BJ (cell line): Measurements from ENCODE around the gene STK32B. TPM values are rescaled to one million over a fixed set of nuclear protein-coding genes. Genes with fewer than 3 reads are reported as not detected.

Experiments
- CTCF ChIA-PET: fragments of 350-600 bp; formaldehyde crosslinking; extraction: SDS; loops from one replicate; lab custom pipeline; 2021; ENCODE audit warnings: antibody characterized with exemption, inconsistent platforms; lab: Yijun Ruan, JAX
- POLR2A ChIA-PET: fragments of 300-600 bp; sonication (Branson Sonifier 250); formaldehyde crosslinking; extraction: SDS; loops from one replicate; lab custom pipeline; 2021; ENCODE audit warnings: antibody characterized with exemption; lab: Charles Lee
- DNase-seq: peaks from one replicate; pipeline ENCODE4 v3.0.0-alpha.2; 2011; ENCODE audit warnings: low read depth
- H3K27me3 ChIP-seq: 2 replicates; pipeline ENCODE4 v1.6.0; 2011; ENCODE audit warnings: low read length; ENCODE audit not compliant: control insufficient read depth, insufficient read depth
- H3K36me3 ChIP-seq: 2 replicates; pipeline ENCODE4 v1.5.1; 2011; ENCODE audit warnings: low read length; ENCODE audit not compliant: control insufficient read depth, insufficient read depth
- H3K4me3 ChIP-seq: 2 replicates; pipeline ENCODE4 v1.5.1; 2011; ENCODE audit warnings: low read depth, mild to moderate bottlenecking, control low read depth, low read length
- polyA plus RNA-seq: library from polyadenylated mRNA; depleted of rRNA; stranded (reverse); fragments of >200 nt; gene quantifications from 2 replicates; pipeline ENCODE4 v1.2.3, GENCODE V29; 2011
- TF ChIP-seq, protein P1 (sequence below): IDR thresholded peaks from 2 replicates; pipeline ENCODE4 v1.5.1; 2011; ENCODE audit warnings: low read depth, mild to moderate bottlenecking, control low read depth, inconsistent platforms, low read length, moderate library complexity; ENCODE audit not compliant: insufficient read depth

STK32B gene
- polyA plus RNA-seq, 1 experiment, result 11.2 TPM

DNA sequence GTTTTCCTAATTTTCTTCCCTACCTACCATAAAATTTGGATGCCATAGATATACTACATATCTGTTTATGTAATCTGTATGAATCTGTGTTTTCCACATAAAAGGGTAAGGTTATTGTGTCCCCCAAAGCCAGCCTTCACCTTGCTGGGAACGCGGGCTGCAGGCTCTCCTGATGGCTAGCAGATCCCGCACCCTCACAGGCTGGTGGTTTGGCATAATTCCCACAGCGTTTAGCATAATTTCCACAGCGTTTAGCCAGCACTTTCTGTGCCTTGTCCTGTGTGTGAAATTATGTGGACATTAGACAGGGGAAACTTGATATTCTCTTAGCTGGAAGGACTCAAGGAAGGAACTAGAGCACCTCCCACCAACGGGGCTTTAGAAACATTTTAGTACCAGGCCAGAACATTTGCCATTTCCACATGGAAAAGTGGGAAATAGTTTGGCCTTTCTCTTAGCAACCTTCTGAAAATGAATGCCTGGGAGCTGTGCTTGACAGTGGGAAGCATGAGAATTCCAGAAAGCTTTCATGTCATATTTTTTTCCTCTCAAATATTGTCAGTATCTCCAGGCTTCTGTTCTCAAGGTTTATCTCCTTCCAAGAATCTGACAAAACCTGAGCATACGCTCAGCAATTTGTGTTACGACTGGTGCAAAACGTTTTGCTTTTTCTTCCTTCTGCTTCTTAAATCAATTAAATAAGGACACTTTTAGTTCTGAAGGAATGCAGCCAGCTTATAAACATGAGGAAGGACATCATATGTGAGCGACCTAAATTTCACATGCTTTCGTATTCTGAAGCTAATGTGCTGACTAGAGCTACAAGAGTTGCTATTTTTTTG is 67.9 kb downstream of the STK32B start:
- CTCF ChIA-PET, result no interaction called here
- Histone ChIP-seq H3K36me3 (no peaks in the 10 kb centered on the region), H3K4me3 (no peak overlapping the region), H3K27me3 (no peaks in the 10 kb centered on the region)
- POLR2A ChIA-PET, result no interaction called here
- DNase-seq, result no peak
- TF ChIP-seq, protein P1, sequence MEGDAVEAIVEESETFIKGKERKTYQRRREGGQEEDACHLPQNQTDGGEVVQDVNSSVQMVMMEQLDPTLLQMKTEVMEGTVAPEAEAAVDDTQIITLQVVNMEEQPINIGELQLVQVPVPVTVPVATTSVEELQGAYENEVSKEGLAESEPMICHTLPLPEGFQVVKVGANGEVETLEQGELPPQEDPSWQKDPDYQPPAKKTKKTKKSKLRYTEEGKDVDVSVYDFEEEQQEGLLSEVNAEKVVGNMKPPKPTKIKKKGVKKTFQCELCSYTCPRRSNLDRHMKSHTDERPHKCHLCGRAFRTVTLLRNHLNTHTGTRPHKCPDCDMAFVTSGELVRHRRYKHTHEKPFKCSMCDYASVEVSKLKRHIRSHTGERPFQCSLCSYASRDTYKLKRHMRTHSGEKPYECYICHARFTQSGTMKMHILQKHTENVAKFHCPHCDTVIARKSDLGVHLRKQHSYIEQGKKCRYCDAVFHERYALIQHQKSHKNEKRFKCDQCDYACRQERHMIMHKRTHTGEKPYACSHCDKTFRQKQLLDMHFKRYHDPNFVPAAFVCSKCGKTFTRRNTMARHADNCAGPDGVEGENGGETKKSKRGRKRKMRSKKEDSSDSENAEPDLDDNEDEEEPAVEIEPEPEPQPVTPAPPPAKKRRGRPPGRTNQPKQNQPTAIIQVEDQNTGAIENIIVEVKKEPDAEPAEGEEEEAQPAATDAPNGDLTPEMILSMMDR, result no peak

- TF ChIP-seq, protein P1, result no peak
- H3K4me3 ChIP-seq, result no peak overlapping the region
- CTCF ChIA-PET, result no interaction called here
- POLR2A ChIA-PET, result no interaction called here
- DNase-seq, result no peak
- H3K27me3 ChIP-seq, result no peaks in the 10 kb centered on the region
- no peaks in the 10 kb centered on the region for H3K36me3 ChIP-seq
Measured at GRCh38 chr4:5120067-5120466, 68.8 kb downstream of the STK32B start.

- H3K36me3 ChIP-seq, result no peaks in the 10 kb centered on the region
- no peaks in the 10 kb centered on the region for H3K27me3 ChIP-seq
- TF ChIP-seq, protein P1, result no peak
- no peak for DNase-seq
- no peak overlapping the region for H3K4me3 ChIP-seq
- CTCF ChIA-PET, result no interaction called here
- POLR2A ChIA-PET, result no interaction called here
Measured at GRCh38 chr4:5120468-5120867, 69.2 kb downstream of the STK32B start.

DNA sequence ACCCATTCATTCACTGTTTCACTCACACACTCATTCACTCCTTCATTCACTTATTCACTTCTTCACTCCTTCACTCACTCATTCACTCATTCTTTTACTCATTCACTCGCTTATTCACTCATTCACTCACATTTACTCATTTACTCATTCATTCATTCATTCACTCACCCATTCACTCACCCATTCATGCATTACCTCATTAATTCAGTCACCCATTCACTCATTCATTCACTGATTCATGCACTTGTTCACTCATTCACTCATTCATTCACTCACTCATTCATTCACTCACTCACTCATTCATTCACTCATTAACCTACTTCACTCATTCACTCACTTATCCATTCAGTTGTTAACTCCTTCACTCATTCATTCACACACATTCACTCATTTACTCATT is 70.8 kb downstream of the STK32B start:
- ChIA-PET POLR2A (no interaction called here), CTCF (no interaction called here)
- TF ChIP-seq, protein P1, result no peak
- no peak overlapping the region for H3K4me3 ChIP-seq
- H3K27me3 ChIP-seq, result no peaks in the 10 kb centered on the region
- no peaks in the 10 kb centered on the region for H3K36me3 ChIP-seq
- DNase-seq, result no peak

DNA sequence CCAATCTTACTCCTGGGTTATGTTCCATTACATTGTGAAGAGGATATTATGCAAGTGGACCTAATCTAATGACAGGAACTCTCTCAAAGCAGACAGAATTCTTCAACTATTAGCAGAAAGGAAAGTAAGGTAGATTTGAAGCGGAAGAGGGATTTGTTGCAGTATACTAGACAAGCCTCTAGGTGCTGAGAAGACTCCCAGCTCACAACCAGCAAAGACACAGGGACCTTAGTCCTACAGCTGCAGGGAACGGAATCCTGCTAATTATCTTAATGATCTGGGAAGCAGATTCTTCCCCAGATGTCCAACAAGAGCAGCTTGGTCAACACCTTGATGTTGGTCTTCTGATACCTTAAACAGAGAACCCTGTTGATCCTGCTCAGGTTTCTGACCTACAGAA is 73.6 kb downstream of the STK32B start:
- H3K27me3 ChIP-seq, result no peaks in the 10 kb centered on the region
- no peak overlapping the region for H3K4me3 ChIP-seq
- CTCF ChIA-PET, result no interaction called here
- DNase-seq, result no peak
- POLR2A ChIA-PET, result no interaction called here
- TF ChIP-seq, protein P1, result no peak
- no peaks in the 10 kb centered on the region for H3K36me3 ChIP-seq
